Choroid plexus epithelial cell (primary cell): ENCODE measurements around the gene STAB1.
"Not testable (repeated sequence)": the region's sequence is repeated elsewhere in the genome, so short reads cannot be mapped to it uniquely, and the experiment has no call there.

Experiments used
- DNase-seq: peaks from one replicate; pipeline ENCODE4 v3.0.0-alpha.2; 2010; ENCODE audit warnings: low read depth
- H3K4me3 ChIP-seq: 2 replicates; pipeline ENCODE4 v1.5.1; 2011; ENCODE audit warnings: low read depth, mild to moderate bottlenecking, control low read depth, low read length, moderate library complexity
- TF ChIP-seq, protein P1 (sequence below): conservative IDR thresholded peaks from 2 replicates; pipeline ENCODE4 v1.5.1; 2011; ENCODE audit warnings: low read depth, mild to moderate bottlenecking, control low read depth, inconsistent platforms, low read length, moderate library complexity

STAB1 gene

DNA sequence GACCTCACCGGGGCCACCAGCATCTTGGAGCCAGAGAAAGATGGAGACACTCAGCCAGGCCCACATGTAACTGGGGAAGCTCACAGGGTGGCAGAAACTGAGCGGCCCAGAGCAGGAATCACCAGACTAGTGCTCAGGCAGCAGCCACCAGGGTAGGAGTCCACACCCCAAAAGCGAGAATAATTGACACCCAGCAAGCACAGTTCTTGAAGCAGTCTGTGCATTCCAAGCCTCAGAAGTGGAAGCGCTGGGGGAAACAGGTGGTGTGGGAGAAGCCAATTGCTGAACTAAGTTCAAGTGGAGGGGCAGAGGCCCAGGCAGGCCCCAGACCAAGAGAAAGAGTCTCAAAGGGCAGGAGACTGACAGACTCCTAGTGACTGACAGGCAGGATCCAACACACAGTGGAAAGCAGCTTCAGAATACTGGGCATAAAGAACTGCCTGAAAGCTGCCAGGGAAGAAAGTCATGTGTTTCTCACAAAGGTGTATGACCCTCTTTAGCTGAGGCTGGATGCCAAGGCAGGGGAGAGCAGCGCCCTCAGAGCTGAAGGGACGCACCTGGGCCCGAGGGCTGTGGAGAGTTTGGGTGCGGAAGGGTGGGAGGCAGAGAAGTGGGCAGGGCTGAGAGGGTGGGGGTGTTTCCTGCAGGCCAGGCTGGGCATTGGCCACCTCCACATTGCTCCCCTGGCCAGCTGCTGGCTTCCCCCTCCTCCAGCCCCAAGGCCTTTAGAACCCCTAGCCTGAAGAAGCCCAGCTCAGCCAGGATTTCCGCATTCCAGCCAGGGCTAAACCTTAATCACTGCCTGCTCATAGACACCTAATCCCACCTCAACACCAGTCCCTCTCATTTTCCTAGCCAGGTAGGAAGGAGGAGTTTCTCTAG lies 30.8 kb downstream of the STAB1 start:
- no peak overlapping the region for H3K4me3 ChIP-seq
- TF ChIP-seq, protein P1, sequence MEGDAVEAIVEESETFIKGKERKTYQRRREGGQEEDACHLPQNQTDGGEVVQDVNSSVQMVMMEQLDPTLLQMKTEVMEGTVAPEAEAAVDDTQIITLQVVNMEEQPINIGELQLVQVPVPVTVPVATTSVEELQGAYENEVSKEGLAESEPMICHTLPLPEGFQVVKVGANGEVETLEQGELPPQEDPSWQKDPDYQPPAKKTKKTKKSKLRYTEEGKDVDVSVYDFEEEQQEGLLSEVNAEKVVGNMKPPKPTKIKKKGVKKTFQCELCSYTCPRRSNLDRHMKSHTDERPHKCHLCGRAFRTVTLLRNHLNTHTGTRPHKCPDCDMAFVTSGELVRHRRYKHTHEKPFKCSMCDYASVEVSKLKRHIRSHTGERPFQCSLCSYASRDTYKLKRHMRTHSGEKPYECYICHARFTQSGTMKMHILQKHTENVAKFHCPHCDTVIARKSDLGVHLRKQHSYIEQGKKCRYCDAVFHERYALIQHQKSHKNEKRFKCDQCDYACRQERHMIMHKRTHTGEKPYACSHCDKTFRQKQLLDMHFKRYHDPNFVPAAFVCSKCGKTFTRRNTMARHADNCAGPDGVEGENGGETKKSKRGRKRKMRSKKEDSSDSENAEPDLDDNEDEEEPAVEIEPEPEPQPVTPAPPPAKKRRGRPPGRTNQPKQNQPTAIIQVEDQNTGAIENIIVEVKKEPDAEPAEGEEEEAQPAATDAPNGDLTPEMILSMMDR = no peak
- no peak for DNase-seq

DNA sequence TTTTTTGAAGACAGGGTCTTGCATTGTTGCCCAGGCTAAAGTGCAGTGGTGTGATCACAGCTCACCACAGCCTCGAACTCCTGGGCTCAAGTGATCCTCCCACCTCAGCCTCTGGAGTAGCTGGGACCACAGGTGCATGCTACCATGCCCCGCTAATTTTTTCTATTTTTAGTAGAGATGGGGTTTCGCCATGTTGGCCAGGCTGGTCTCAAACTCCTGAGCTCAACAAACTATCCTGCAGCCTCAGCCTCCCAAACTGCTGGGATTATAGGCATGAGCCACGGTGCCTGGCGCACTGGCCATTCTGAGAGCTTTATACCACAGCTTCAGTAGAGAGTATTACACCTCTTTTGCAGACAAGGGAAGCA lies 31.5 kb downstream of the STAB1 start:
- H3K4me3 ChIP-seq, DNase-seq: not testable (repeated sequence)

DNA sequence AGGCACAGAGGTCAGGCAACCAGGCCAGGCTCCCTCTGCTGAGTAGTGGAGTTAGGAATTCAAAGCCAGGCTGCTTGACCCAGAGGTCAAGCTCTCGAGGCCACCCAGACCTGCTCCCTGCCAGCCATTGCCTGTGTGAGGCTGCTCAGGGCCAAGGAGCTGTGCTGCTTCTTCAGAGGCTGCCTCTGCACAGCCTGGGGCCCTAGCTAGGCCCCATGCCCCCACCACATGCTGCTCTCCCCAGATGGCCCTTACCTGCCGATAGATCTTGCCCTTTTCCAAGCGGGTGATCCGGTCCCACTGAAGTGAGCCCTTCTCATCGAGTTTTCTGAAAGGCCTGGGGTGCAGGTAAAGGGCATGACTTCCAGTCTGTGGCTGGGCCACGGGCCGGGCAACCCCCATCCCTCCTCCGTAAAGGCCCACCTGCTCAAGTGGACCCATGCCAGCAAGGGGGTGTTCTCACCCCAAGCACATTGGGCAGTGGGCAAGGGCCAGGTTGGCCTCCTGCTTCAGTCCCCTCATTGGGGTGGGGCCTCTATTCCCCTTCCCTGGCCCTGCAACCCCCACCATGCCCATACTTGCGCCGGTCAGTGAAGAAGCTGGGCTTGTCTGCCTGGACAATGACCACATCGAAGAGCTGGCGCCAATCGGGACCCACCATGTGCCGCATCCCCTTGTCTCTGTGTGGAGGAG lies 32.0 kb downstream of the STAB1 start:
- peak; percentile 21 for DNase-seq
- TF ChIP-seq, protein P1 = no peak
- no peak overlapping the region for H3K4me3 ChIP-seq

DNA sequence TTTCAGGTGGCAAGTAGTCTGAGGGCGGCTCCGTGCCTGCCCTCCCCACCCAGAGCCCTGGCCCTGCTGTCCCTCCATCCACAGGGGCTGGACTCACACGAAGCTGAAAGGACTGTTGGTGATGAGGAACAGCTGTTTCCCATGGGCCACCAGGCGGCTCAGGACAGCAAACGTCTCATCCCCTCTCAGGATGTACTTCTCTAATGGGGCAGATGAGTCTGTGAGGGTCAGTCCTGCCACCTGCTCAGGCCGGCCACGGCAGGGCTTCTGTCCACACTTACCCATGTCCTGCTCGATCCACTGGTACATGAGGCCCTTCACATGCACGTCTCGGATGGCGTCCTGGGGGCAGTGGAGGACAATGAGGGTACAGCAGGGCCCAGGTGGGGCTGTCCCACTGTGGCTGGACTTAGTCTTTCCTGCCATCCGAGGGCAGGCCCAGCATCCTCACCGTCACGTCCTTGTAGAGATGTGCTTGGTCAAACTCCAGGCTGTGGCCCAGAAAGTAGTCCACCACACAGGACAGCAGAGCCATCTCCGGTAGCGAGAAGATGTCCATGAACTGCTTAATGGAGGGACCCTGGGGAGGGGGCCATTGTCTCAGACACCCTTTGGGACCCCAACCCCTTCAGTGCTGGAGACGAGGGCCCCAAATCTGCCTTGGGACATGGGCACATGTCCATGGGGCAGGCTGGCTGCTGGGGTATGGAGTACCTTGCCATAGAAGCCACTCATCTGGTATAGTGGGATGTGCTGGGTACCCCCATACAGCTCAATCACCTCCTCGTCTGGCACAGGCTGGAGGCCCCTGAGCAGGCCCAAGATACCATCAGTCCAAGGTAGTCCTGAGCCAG lies 32.8 kb downstream of the STAB1 start:
- DNase-seq = no peak
- H3K4me3 ChIP-seq = no peak overlapping the region
- TF ChIP-seq, protein P1 = no peak

DNA sequence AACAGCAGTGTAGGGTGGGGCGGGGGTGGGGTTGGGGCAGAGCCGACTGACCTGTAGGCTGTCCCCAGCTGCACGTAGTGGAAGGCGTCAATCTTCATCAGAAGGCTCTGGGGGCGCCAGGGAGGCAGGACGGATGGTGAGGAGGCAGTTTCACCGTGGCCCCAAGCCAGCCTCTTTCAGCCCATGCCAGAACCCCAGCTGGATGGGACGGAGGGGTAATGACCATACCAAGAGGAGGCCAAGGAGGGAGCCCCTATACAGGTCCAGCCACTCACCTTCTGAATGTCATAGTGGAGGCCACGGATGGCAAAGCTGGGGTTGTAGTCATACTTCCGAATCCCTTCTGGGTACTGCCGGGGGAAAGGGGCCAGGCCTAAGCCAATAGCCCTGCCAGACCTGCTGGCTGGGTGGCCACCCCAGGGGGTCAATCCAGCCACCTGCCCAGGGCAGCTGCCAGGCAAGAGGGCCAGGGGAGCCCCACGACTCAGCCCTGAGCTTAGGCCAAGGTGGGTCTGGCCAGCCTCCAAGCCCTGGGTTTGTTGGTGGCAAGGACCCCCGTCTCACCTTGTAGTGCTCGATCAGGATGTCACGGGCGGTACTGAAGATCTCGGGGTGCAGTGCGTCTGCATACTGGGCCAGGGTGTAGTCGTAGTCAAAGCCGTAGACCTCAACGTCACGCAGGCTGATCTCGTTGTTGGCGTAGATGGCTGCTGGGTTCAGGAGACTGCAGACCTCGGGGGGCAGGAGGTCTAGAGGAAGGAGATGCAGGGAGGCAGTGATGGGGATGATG lies 33.6 kb downstream of the STAB1 start:
- TF ChIP-seq, protein P1 = no peak
- DNase-seq = no peak
- no peak overlapping the region for H3K4me3 ChIP-seq

DNA sequence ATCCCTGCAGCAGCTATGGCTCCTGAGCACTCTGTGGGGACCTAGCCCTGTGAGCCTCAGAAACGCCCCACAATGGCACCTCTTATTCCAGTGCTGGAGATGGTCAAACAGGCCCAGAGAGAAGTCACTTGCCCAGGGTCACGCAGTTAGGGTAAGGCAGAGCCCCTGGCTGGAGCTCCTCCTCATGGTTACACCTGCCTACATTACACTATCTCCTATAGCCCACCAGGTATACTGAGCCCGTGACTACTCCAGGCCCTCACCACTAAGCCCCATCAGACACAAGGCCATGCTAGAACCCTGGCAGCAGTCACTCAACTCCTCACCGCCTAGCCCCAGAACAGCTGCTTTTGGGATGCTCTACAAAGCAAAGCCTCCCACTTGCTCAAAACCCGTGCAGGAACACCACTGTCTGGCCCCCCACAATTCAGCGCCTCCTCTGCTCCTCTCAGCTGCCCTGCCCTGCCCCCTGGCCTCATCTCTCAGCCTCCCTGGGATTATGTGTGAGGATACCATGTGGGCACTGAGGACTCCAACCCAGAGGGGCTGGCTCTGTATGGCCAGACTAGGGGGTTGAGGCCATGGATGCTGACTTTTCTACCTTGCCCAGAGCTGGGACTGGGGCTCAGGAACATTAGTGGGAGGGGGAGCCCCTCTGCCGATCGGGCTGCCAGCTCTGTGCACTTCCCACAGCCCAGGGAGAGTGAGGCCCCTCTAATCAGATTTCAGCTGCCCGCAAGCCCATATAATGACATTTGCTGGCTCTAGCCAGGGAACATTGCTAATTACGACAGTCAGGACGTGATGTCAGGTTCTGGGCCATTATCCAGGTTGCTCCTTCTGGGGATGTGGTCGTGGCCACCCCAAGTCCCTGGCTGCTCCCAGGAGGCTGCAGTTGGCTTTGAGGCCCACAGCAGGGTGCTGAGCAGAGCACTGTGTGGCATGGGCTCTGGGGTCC lies 34.5 kb downstream of the STAB1 start:
- DNase-seq = peak; percentile 46
- TF ChIP-seq, protein P1 = no peak
- H3K4me3 ChIP-seq = no peak overlapping the region
